HepG2 (cell line): Measurements from ENCODE around the gene CCDC17. TPM values are rescaled to one million over a fixed set of nuclear protein-coding genes. Genes with fewer than 3 reads are reported as not detected.
A peak's percentile ranks its signal among the peaks of the same experiment; 100 is the strongest.

Experiments used
- E2F1 ChIP-seq: sonication (generic); formaldehyde crosslinking; IDR thresholded peaks from 2 replicates; pipeline ENCODE4 v1.5.0; 2020; ENCODE audit warnings: missing genetic modification reagents
- GLI4 ChIP-seq: sonication (generic); formaldehyde crosslinking; IDR thresholded peaks from 2 replicates; pipeline ENCODE4 v1.5.1; 2020; ENCODE audit warnings: missing genetic modification reagents, mild to moderate bottlenecking, moderate library complexity, borderline replicate concordance
- HOXA3 ChIP-seq: sonication (generic); formaldehyde crosslinking; IDR thresholded peaks from 2 replicates; pipeline ENCODE4 v1.5.0; 2020; ENCODE audit warnings: missing genetic modification reagents
- JUNB ChIP-seq: sonication (generic); formaldehyde crosslinking; IDR thresholded peaks from 2 replicates; pipeline ENCODE4 v1.8.0; 2022; ENCODE audit warnings: missing genetic modification reagents, mild to moderate bottlenecking, borderline replicate concordance
- KLF15 ChIP-seq: sonication (generic); formaldehyde crosslinking; IDR thresholded peaks from 2 replicates; pipeline ENCODE4 v1.8.1; 2023; ENCODE audit warnings: borderline replicate concordance, mild to moderate bottlenecking, inconsistent platforms, missing genetic modification reagents, mixed read lengths
- MTERF4 ChIP-seq: sonication (generic); formaldehyde crosslinking; IDR thresholded peaks from 2 replicates; pipeline ENCODE4 v1.8.0; 2023; ENCODE audit warnings: mild to moderate bottlenecking, missing genetic modification reagents
- NFIB ChIP-seq: sonication (generic); formaldehyde crosslinking; IDR thresholded peaks from 2 replicates; pipeline ENCODE4 v1.9.0; 2021; ENCODE audit warnings: missing genetic modification reagents, mild to moderate bottlenecking, borderline replicate concordance
- PTBP1 ChIP-seq: fragments of 200-400 bp; formaldehyde crosslinking; IDR thresholded peaks from 2 replicates; pipeline ENCODE4 v1.6.1; 2018; ENCODE audit warnings: low read length, low read depth; ENCODE audit not compliant: poor library complexity, severe bottlenecking
- THAP8 ChIP-seq: sonication (generic); formaldehyde crosslinking; IDR thresholded peaks from 2 replicates; pipeline ENCODE4 v1.5.1; 2020; ENCODE audit warnings: missing genetic modification reagents, mild to moderate bottlenecking, borderline replicate concordance
- ZNF501 ChIP-seq: sonication (generic); formaldehyde crosslinking; IDR thresholded peaks from 2 replicates; pipeline ENCODE4 v1.5.1; 2020; ENCODE audit warnings: mild to moderate bottlenecking, moderate library complexity, missing genetic modification reagents
- ZNF605 ChIP-seq: sonication (generic); formaldehyde crosslinking; IDR thresholded peaks from 2 replicates; pipeline ENCODE4 v1.8.0; 2022; ENCODE audit warnings: mild to moderate bottlenecking, missing genetic modification reagents
- ZNF724P ChIP-seq: sonication (generic); formaldehyde crosslinking; IDR thresholded peaks from 2 replicates; pipeline ENCODE4 v1.8.0; 2022; ENCODE audit warnings: missing genetic modification reagents, borderline replicate concordance
- ZNF839 ChIP-seq: sonication (generic); formaldehyde crosslinking; IDR thresholded peaks from 2 replicates; pipeline ENCODE4 v1.4.0; 2020; ENCODE audit warnings: missing genetic modification reagents, mild to moderate bottlenecking, borderline replicate concordance
- ZSCAN30 ChIP-seq: sonication (generic); formaldehyde crosslinking; IDR thresholded peaks from 2 replicates; pipeline ENCODE4 v1.5.0; 2020; ENCODE audit warnings: mild to moderate bottlenecking, missing genetic modification reagents
- polyA plus RNA-seq, 8 experiments: library from polyadenylated mRNA; depleted of rRNA in 3 of 8; stranded (reverse) in 7 of 8; unstranded in 1 of 8; fragments of >200 nt; fragmentation: Illumina TruSeq in 4 of 8; extraction: Trizol in 4 of 8; gene quantifications; 2 replicates each; pipeline versions ENCODE4 v1.2.1 to v1.2.3, GENCODE V29; 2011 to 2016; ENCODE audit warnings: low read depth in 4 of 8, missing spikeins in 1 of 8, mixed read lengths in 1 of 8; ENCODE audit not compliant: insufficient read depth in 1 of 8
- total RNA-seq, 5 experiments: library from RNA; depleted of rRNA; stranded (reverse); fragments of >200 nt; fragmentation: Illumina TruSeq; extraction: Trizol; gene quantifications; 2 replicates each; pipeline ENCODE4 v1.2.3, GENCODE V29; 2016; ENCODE audit warnings: low read depth in 1 of 5
- TF ChIP-seq, protein P1 (sequence below): sonication (generic); formaldehyde crosslinking; IDR thresholded peaks from 2 replicates; pipeline ENCODE4 v1.8.0; 2022; ENCODE audit warnings: mild to moderate bottlenecking, missing genetic modification reagents, moderate library complexity
- TF ChIP-seq, protein P2 (sequence below): IDR thresholded peaks from 2 replicates; pipeline ENCODE4 v1.6.1; 2016; ENCODE audit warnings: missing genetic modification reagents, missing compliant biosample characterization
- TF ChIP-seq, protein P3 (sequence below): sonication (generic); formaldehyde crosslinking; IDR thresholded peaks from 2 replicates; pipeline ENCODE4 v1.5.1; 2020; ENCODE audit warnings: missing genetic modification reagents, mild to moderate bottlenecking, borderline replicate concordance
- TF ChIP-seq, protein P4 (sequence below): sonication (generic); formaldehyde crosslinking; IDR thresholded peaks from 2 replicates; pipeline ENCODE4 v1.4.0; 2020; ENCODE audit warnings: missing genetic modification reagents, borderline replicate concordance

Gene CCDC17
- total and polyA plus RNA-seq, 2 of the 13 experiments (the other 11 are each of a cell fraction or from before 2014, with no cell fraction given) = 1.5 to 3.3 TPM

DNA sequence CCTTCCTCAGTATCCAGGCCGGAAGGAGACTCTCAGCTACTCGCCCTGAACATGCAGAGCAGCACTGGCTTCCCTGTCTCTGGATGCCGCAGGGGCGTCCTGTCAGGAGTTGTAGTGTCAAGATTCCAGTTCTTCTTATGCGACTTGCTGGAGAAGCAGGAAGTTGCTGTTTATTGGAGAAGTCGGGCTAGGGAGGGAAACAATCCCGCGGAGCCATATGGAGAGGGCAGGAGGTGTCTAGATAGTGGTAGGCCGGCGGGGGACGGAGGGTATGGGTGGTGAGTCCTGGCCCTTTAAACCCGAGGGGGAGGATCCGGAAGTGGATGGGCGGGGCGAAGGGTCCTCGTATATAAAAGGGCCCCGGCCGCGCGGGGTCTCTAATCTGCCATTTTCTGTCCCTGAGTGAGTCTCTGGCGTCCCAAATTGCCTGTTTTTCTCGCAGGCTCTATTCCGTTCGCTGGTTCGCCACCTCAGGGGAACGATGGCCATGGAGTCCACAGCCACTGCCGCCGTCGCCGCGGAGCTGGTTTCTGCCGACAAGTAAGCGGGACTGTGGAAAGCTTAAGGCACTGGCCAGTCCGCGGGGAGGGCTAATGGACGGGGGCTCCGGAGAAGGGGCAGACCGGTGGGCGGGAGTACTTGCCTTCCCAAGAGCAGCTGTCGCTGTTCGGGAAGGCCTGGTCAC lies 40.0 kb downstream of the CCDC17 start, which contains the start of gene NASP (continued):
- TF ChIP-seq PTBP1 (no peak), HOXA3 (no peak; the same call in 1 of the 2 replicates), ZSCAN30 (CRISPR knock-in tag) (no peak), GLI4 (no peak), ZNF501 (CRISPR knock-in tag) (peak; percentile 73), ZNF839 (no peak; the same call in 1 of the 2 replicates), THAP8 (peak; percentile 46; the same call in 1 of the 2 replicates), E2F1 (CRISPR knock-in tag) (0 out of 2 replicates have a peak, but pooled peaks have one; percentile 22), JUNB (CRISPR knock-in tag) (no peak; the same call in 1 of the 2 replicates), ZNF605 (peak; percentile 78), NFIB (0 out of 2 replicates have a peak, but pooled peaks have one; percentile 20), KLF15 (CRISPR knock-in tag) (0 out of 2 replicates have a peak, but pooled peaks have one; percentile 22), MTERF4 (CRISPR knock-in tag) (peak; percentile 77; the same call in 1 of the 2 replicates), ZNF724P (CRISPR knock-in tag) (no peak; the same call in 1 of the 2 replicates)
- TF ChIP-seq, protein P1, sequence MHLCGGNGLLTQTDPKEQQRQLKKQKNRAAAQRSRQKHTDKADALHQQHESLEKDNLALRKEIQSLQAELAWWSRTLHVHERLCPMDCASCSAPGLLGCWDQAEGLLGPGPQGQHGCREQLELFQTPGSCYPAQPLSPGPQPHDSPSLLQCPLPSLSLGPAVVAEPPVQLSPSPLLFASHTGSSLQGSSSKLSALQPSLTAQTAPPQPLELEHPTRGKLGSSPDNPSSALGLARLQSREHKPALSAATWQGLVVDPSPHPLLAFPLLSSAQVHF (CRISPR knock-in tag) = peak; percentile 84; the same call in 1 of the 2 replicates
- TF ChIP-seq, protein P2, sequence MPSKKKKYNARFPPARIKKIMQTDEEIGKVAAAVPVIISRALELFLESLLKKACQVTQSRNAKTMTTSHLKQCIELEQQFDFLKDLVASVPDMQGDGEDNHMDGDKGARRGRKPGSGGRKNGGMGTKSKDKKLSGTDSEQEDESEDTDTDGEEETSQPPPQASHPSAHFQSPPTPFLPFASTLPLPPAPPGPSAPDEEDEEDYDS = peak; percentile 79
- TF ChIP-seq, protein P3, sequence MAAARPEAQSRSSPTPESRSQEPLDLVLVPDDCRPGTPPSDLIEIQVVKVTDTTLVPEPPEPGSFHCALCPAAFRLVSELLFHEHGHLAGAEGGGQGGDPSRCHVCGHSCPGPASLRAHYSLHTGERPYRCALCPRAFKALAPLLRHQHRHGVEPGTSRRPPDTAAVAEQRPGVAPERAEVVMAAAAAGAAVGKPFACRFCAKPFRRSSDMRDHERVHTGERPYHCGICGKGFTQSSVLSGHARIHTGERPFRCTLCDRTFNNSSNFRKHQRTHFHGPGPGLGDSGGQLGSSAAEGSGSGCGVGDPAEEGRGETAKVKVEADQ (CRISPR knock-in tag) = no peak
- TF ChIP-seq, protein P4, sequence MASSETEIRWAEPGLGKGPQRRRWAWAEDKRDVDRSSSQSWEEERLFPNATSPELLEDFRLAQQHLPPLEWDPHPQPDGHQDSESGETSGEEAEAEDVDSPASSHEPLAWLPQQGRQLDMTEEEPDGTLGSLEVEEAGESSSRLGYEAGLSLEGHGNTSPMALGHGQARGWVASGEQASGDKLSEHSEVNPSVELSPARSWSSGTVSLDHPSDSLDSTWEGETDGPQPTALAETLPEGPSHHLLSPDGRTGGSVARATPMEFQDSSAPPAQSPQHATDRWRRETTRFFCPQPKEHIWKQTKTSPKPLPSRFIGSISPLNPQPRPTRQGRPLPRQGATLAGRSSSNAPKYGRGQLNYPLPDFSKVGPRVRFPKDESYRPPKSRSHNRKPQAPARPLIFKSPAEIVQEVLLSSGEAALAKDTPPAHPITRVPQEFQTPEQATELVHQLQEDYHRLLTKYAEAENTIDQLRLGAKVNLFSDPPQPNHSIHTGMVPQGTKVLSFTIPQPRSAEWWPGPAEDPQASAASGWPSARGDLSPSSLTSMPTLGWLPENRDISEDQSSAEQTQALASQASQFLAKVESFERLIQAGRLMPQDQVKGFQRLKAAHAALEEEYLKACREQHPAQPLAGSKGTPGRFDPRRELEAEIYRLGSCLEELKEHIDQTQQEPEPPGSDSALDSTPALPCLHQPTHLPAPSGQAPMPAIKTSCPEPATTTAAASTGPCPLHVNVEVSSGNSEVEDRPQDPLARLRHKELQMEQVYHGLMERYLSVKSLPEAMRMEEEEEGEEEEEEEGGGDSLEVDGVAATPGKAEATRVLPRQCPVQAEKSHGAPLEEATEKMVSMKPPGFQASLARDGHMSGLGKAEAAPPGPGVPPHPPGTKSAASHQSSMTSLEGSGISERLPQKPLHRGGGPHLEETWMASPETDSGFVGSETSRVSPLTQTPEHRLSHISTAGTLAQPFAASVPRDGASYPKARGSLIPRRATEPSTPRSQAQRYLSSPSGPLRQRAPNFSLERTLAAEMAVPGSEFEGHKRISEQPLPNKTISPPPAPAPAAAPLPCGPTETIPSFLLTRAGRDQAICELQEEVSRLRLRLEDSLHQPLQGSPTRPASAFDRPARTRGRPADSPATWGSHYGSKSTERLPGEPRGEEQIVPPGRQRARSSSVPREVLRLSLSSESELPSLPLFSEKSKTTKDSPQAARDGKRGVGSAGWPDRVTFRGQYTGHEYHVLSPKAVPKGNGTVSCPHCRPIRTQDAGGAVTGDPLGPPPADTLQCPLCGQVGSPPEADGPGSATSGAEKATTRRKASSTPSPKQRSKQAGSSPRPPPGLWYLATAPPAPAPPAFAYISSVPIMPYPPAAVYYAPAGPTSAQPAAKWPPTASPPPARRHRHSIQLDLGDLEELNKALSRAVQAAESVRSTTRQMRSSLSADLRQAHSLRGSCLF (CRISPR knock-in tag) = no peak
